Pancreas (tissue), 10 donors: ENCODE results near the gene ST3GAL4. TPM values are rescaled to one million over a fixed set of nuclear protein-coding genes. Genes with fewer than 3 reads are reported as not detected.

Experiments used
- ATAC-seq, 4 donors: fragments of 200-7000 bp; cut with Tn5 transposase; one replicate each; pipeline versions ENCODE4 v1.8.0 to v1.9.1; 2020; ENCODE audit warnings: mild to moderate bottlenecking in 4 of 4, moderate library complexity in 4 of 4
- DNase-seq, 6 donors: peaks; one replicate each; pipeline ENCODE4 v3.0.0-alpha.2; 2020
- FAIRE-seq: peaks from 2 replicates; lab custom pipeline; 2012; peaks lifted over from hg19 to GRCh38; lab: Jason Lieb, UNC
- H3K27ac ChIP-seq, 4 donors: fragments of 200-600 bp; sonication (generic); 1 replicate in 3 of 4; 2 replicates in 1 of 4; pipeline versions ENCODE4 v1.5.0 to v1.8.0; 2020
- H3K27me3 ChIP-seq, 4 donors: fragments of 200-600 bp; one replicate each; pipeline ENCODE4 v1.8.0; 2021
- H3K36me3 ChIP-seq, 3 donors: fragments of 200-600 bp; sonication (generic) in 1 of 3; one replicate each; pipeline versions ENCODE4 v1.5.0 to v1.8.0; 2020 to 2021
- H3K4me1 ChIP-seq, 3 donors: fragments of 200-600 bp; one replicate each; pipeline ENCODE4 v1.8.0; 2021
- H3K4me3 ChIP-seq, 4 donors: fragments of 200-600 bp; sonication (generic) in 2 of 4; one replicate each; pipeline versions ENCODE4 v1.5.0 to v1.8.0; 2020 to 2021
- H3K9me3 ChIP-seq, 4 donors: fragments of 200-600 bp; one replicate each; pipeline ENCODE4 v1.8.0; 2021
- WGBS, 2 donors: extraction: QIAGEN DNeasy Blood & Tissue Kit; methylation state at CpG; one replicate each; pipeline ENCODE4 v1.1.7; 2013; 5-methylcytosine and 5-hydroxymethylcytosine counted together
- intact Hi-C, 3 donors: fragments of 100-400 bp; cut with DNase I; formaldehyde crosslinking; loops; one replicate each; pipeline versions ENCODE4 v1.11.1 to v1.14.2; 2022
- polyA plus RNA-seq, 2 donors: library from polyadenylated mRNA; stranded (reverse); fragments of 200-250 nt; gene quantifications; one replicate each; pipeline ENCODE4 v1.2.3, GENCODE V29; 2013
- total RNA-seq, 6 donors: library from RNA; stranded (reverse); fragmentation: NEBNext Ultra II Directional in 4 of 6; extraction: Animal tissue kit (Norgen Biotek cat#: 25700) in 4 of 6; gene quantifications; one replicate each; pipeline versions ENCODE4 v1.2.1 to v1.2.4, GENCODE V29; 2021 to 2023
- TF ChIP-seq, protein P1 (sequence below), 4 donors: fragments of 200-600 bp; sonication (generic) in 3 of 4; IDR thresholded peaks; one replicate each; pipeline versions ENCODE4 v1.5.0 to v1.8.0; 2021; ENCODE audit warnings: antibody characterized with exemption in 4 of 4
- donor health status: healthy with polysubstance abuse.
- donor health status: DM: no; HTN: no; CAD: no; lungs with moderate emphysema.
- donor health status: DM: no; HTN: no; CAD: no.
- donor health status: control.
- donor health status: control.
- donor health status: Bipolar disorder and iron deficiency.
- donor health status: DM: yes; HTN: yes; CAD: no.
- donor health status: DM: no; HTN: no; CAD: no.
- donor health status: DM: no; HTN: no; CAD: no.
- donor health status: DM: yes; HTN: yes; CAD: no.

The ST3GAL4 gene
- total and polyA plus RNA-seq, 8 donors, result 2.6 to 12.9 (median 9.4) TPM

DNA sequence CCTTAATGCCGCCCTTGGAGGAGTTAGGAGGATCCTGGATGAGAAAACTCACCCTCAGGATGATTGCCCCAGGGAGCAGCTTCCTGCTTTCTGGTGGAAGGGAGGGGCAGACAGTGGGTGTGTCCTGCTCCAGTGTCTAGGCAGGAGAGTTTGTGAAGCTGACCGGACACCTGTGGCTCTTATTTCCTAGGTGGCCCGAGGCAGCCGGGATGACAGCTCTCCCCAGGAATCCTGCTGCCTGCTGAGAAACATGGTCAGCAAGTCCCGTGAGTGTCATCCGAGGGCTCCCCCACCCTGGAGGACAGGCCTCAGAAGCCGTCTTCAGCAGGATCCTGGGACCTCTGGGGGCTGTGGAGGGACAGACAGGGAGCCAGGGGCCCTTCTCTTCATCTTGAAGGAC, 50.4 kb downstream of the ST3GAL4 start:
- Histone ChIP-seq H3K4me3 (no peak overlapping the region), H3K9me3 (no peaks in the 10 kb centered on the region), H3K36me3 (no peaks in the 10 kb centered on the region), H3K4me1 (no peaks in the 10 kb centered on the region), H3K27me3 (no peaks in the 10 kb centered on the region), H3K27ac (no peak overlapping the region)
- FAIRE-seq (no peak), DNase-seq (no peak), ATAC-seq (no peak)
- TF ChIP-seq, protein P1, sequence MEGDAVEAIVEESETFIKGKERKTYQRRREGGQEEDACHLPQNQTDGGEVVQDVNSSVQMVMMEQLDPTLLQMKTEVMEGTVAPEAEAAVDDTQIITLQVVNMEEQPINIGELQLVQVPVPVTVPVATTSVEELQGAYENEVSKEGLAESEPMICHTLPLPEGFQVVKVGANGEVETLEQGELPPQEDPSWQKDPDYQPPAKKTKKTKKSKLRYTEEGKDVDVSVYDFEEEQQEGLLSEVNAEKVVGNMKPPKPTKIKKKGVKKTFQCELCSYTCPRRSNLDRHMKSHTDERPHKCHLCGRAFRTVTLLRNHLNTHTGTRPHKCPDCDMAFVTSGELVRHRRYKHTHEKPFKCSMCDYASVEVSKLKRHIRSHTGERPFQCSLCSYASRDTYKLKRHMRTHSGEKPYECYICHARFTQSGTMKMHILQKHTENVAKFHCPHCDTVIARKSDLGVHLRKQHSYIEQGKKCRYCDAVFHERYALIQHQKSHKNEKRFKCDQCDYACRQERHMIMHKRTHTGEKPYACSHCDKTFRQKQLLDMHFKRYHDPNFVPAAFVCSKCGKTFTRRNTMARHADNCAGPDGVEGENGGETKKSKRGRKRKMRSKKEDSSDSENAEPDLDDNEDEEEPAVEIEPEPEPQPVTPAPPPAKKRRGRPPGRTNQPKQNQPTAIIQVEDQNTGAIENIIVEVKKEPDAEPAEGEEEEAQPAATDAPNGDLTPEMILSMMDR (IDR thresholded peaks at IDR 0.05), result no peak
- intact Hi-C loops, result no loop called here
- 85 to 86% methylated on average over 7 of the region's 7 CpGs for WGBS, 2 donors

DNA sequence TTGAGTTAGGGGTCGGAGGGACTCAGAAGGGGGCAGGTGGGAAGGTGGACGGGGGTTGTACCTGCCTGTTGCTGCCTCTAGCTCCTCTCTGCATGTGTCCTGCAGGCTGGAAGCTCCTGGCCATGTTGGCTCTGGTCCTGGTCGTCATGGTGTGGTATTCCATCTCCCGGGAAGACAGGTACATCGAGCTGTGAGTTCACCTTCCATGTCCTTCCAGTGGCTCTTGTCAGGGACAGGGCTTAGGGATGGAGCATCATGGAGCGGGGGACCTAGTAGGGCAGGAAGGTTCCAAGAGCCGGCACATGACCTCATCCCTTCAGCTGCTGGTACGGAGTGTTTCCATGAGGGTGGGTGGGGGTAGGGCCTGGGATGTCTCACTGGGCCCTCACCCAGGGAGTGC, 50.9 kb downstream of the ST3GAL4 start:
- no peak overlapping the region for H3K27ac ChIP-seq
- H3K36me3 ChIP-seq, result no peaks in the 10 kb centered on the region
- FAIRE-seq (no peak), DNase-seq (no peak), ATAC-seq (no peak)
- WGBS, 2 donors, result 85 to 91% methylated on average over 8 of the region's 8 CpGs
- no peaks in the 10 kb centered on the region for H3K9me3 ChIP-seq
- no peak overlapping the region for H3K4me3 ChIP-seq
- no peaks in the 10 kb centered on the region for H3K27me3 ChIP-seq
- intact Hi-C loops, result no loop called here
- TF ChIP-seq, protein P1 (IDR thresholded peaks at IDR 0.05), result no peak
- H3K4me1 ChIP-seq, result no peaks in the 10 kb centered on the region

DNA sequence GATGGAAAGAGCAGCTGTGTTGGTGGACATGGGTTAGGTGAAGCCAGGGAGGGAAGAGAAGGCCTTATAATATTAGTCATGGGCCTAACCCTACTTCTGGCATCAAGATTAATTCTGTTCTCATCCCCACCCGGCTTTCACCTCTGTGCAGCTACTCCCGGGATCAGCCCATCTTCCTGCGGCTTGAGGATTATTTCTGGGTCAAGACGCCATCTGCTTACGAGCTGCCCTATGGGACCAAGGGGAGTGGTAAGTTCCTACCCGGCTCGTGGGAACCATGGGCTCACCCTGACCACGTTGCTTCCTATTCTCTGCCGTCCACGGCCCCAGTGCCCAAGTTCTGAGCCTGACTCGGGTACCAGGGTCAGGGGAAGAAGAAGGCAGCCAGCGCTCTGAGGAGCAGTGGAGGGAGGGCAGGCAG, 51.6 kb downstream of the ST3GAL4 start:
- TF ChIP-seq, protein P1 (IDR thresholded peaks at IDR 0.05), result no peak
- intact Hi-C loops, result no loop called here
- WGBS, 2 donors, result 83 to 86% methylated on average over 10 to 12 of the region's 12 CpGs
- no peaks in the 10 kb centered on the region for H3K27me3 ChIP-seq
- no peaks in the 10 kb centered on the region for H3K4me1 ChIP-seq
- H3K4me3 ChIP-seq, result no peak overlapping the region
- ATAC-seq (no peak), DNase-seq (no peak), FAIRE-seq (no peak)
- no peaks in the 10 kb centered on the region for H3K36me3 ChIP-seq
- no peak overlapping the region for H3K27ac ChIP-seq
- no peaks in the 10 kb centered on the region for H3K9me3 ChIP-seq

DNA sequence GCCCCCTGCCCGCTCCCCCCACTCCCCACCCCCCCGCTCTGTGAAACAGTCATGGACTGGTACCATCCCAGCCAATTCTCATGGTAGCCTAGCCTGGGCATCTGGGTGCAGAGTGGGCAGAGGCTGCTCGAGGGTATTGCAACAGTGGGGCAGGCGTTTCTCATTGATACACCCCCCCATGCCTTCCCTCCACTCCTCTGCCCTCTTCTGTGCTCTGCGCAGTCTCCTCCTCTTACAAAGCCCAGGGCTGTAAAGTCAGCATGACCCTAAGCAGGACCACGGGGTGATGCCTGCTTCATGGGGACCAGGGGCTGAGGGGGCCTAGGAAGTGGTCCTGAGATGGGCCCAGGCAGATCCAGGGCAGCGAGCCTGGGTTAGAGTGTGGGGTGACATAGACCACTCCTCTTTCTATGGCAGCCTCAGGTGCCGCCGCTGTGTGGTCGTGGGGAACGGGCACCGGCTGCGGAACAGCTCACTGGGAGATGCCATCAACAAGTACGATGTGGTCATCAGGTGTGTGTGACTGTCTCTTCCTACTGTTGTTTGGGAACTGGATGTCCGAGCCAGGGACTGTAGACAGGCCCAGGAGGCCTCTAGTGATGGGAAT, 52.3 kb downstream of the ST3GAL4 start:
- ATAC-seq, result no peak
- intact Hi-C loops, result no loop called here
- 84 to 86% methylated on average over 15 of the region's 15 CpGs for WGBS, 2 donors
- H3K36me3 ChIP-seq, result no peaks in the 10 kb centered on the region
- H3K4me1 ChIP-seq, result no peaks in the 10 kb centered on the region
- DNase-seq, result no peak
- no peaks in the 10 kb centered on the region for H3K9me3 ChIP-seq
- H3K4me3 ChIP-seq, result no peak overlapping the region
- H3K27me3 ChIP-seq, result no peaks in the 10 kb centered on the region
- TF ChIP-seq, protein P1 (IDR thresholded peaks at IDR 0.05), result no peak
- FAIRE-seq, result no peak
- H3K27ac ChIP-seq, result no peak overlapping the region

DNA sequence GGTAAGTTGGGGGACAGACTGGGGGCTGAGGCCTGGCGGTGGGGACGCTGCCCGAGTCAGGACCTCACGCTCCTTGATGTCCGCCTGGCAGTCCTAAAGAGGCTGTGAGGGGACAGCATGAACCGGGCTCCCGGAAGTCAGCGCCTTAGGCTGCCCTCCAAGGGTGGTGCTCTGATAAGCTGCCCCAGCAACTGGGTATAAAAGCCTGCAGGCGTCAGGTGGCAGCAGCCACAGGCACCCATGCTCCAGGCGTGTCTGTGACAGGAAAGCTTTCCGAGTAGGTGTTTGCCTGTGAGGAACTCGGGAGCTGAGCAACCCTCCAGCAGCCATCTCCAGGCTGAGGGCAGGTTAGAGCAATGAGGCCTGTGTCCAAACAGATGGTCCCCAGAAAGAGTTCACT, 53.0 kb downstream of the ST3GAL4 start:
- Histone ChIP-seq H3K4me1 (no peaks in the 10 kb centered on the region), H3K27me3 (no peaks in the 10 kb centered on the region), H3K9me3 (no peaks in the 10 kb centered on the region), H3K36me3 (no peaks in the 10 kb centered on the region), H3K27ac (no peak overlapping the region), H3K4me3 (no peak overlapping the region)
- TF ChIP-seq, protein P1 (IDR thresholded peaks at IDR 0.05), result no peak
- intact Hi-C loops, result no loop called here
- no peak for ATAC-seq
- 80 to 94% methylated on average over 12 of the region's 12 CpGs for WGBS, 2 donors
- no peak for DNase-seq
- no peak for FAIRE-seq
